OCI-LY3 (cell line): Measurements from ENCODE around the gene FGD5.

Experiments used
- CTCF ChIP-seq: fragments of 200-600, 300-600 bp; sonication (generic); IDR thresholded peaks from 2 replicates; pipeline ENCODE4 v1.5.1; 2014; ENCODE audit warnings: antibody characterized with exemption, low read length, low read depth
- EZH2phosphoT487 ChIP-seq: fragments of 200-600 bp; shearing (Covaris generic); IDR thresholded peaks from 2 replicates; pipeline ENCODE4 v1.6.1; 2018; ENCODE audit warnings: antibody characterized with exemption, mixed run types, low read depth

- no peak for TF ChIP-seq CTCF
- no peak for TF ChIP-seq EZH2phosphoT487
Measured at GRCh38 chr3:14867936-14868570, 49.3 kb downstream of the FGD5 start.
